Fibroblast of lung (primary cell): ENCODE data around the gene ERFE. TPM values are rescaled to one million over a fixed set of nuclear protein-coding genes. Genes with fewer than 3 reads are reported as not detected.

Source experiments
- DNase-seq, 2 donors: peaks; one replicate each; pipeline versions ENCODE4 v3.0.0 to v3.0.0-alpha.2; 2010; ENCODE audit warnings: low read depth in 2 of 2
- H2AFZ ChIP-seq: 2 replicates; pipeline ENCODE4 v1.5.1; 2012; ENCODE audit warnings: low read length, control low read depth, inconsistent platforms
- H3K27ac ChIP-seq: 2 replicates; pipeline ENCODE4 v1.5.1; 2011; ENCODE audit warnings: low read length, control low read depth; ENCODE audit not compliant: insufficient read depth
- H3K27me3 ChIP-seq: 2 replicates; pipeline ENCODE4 v1.5.1; 2011; ENCODE audit warnings: mild to moderate bottlenecking, low read length; ENCODE audit not compliant: control insufficient read depth, insufficient read depth
- H3K36me3 ChIP-seq: 2 replicates; pipeline ENCODE4 v1.5.1; 2011; ENCODE audit warnings: low read length; ENCODE audit not compliant: control insufficient read depth, insufficient read depth
- H3K4me1 ChIP-seq: 2 replicates; pipeline ENCODE4 v1.5.1; 2011; ENCODE audit warnings: low read length; ENCODE audit not compliant: control insufficient read depth, insufficient read depth; ENCODE audit errors: extremely low read depth
- H3K4me2 ChIP-seq: 2 replicates; pipeline ENCODE4 v1.5.1; 2011; ENCODE audit warnings: low read length, control low read depth; ENCODE audit not compliant: insufficient read depth; ENCODE audit errors: extremely low read depth
- H3K4me3 ChIP-seq, 4 experiments: fragments of 200-600 bp in 1 of 4; sonication (generic) in 1 of 4; replicated peaks in 1 of 4; 2 replicates each; pipeline ENCODE4 v1.5.1; 2011 to 2016; ENCODE audit warnings: low read length in 4 of 4, low read depth in 3 of 4, mild to moderate bottlenecking in 3 of 4, control low read depth in 2 of 4, inconsistent platforms in 1 of 4, mixed read lengths in 1 of 4; ENCODE audit not compliant: insufficient read depth in 1 of 4; ENCODE audit errors: control extremely low read depth in 1 of 4
- H3K79me2 ChIP-seq: 2 replicates; pipeline ENCODE4 v1.5.1; 2012; ENCODE audit warnings: mild to moderate bottlenecking, low read length, inconsistent platforms; ENCODE audit not compliant: control insufficient read depth, insufficient read depth
- H3K9ac ChIP-seq: 2 replicates; pipeline ENCODE4 v1.5.1; 2011; ENCODE audit warnings: mild to moderate bottlenecking, low read length, control low read depth; ENCODE audit not compliant: insufficient read depth
- H3K9me3 ChIP-seq: 2 replicates; pipeline ENCODE4 v1.5.1; 2012; ENCODE audit warnings: low read depth, low read length; ENCODE audit not compliant: control insufficient read depth, insufficient read depth
- H4K20me1 ChIP-seq: 2 replicates; pipeline ENCODE4 v1.5.1; 2011; ENCODE audit warnings: low read length; ENCODE audit not compliant: control insufficient read depth, insufficient read depth; ENCODE audit errors: extremely low read depth
- EZH2 ChIP-seq: IDR thresholded peaks from 2 replicates; pipeline ENCODE4 v1.5.1; 2012; ENCODE audit warnings: low read length, control low read depth, mild to moderate bottlenecking; ENCODE audit errors: missing control alignments
- polyA plus RNA-seq, 2 donors: library from polyadenylated mRNA; depleted of rRNA in 1 of 2; stranded (reverse) in 1 of 2; unstranded in 1 of 2; fragments of >200 nt; gene quantifications; 2 replicates each; pipeline ENCODE4 v1.2.1, GENCODE V29; 2011 to 2012; ENCODE audit warnings: missing spikeins in 1 of 2
- total RNA-seq: library from RNA; depleted of rRNA; stranded (reverse); fragments of >200 nt; gene quantifications from 2 replicates; pipeline ENCODE4 v1.2.1, GENCODE V29; 2014
- TF ChIP-seq, protein P1 (sequence below), 2 donors: IDR thresholded peaks in 1 of 2; conservative IDR thresholded peaks in 1 of 2; 1 replicate in 1 of 2; 2 replicates in 1 of 2; pipeline ENCODE4 v1.5.1; 2011 to 2012; ENCODE audit warnings: low read length in 2 of 2, control low read depth in 1 of 2, inconsistent platforms in 1 of 2, low read depth in 1 of 2, mild to moderate bottlenecking in 1 of 2

ERFE gene
- total and polyA plus RNA-seq, 2 donors (not counting 1 experiment from before 2014, with no cell fraction given): 1.5 to 8.3 TPM

DNA sequence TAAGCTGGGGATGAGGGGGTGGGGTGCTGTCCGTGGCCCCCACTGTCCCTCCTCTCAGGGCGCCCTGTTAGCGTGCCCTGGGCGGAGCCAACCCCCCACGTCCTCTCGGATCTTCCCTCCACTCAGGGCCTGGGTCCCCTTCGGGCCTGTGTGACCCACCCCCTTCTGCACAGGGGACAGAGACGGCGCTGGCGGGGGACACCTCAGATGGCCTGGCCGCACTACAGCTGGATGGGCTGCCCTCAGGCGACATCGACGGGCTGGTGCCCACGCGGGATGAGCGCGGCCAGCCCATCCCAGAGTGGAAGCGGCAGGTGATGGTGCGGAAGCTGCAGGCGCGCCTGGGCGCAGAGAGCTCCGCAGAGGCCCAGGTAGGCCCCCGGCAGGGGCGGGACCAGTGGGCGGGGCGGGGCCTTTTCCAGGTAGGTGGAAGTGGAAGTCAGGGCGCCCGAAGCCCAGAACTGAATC lies 30.2 kb upstream of the ERFE start:
- Histone ChIP-seq H3K79me2 (no peaks in the 10 kb centered on the region), H2AFZ (no peak overlapping the region), H3K9me3 (no peaks in the 10 kb centered on the region), H3K9ac (no peak overlapping the region), H4K20me1 (no peaks in the 10 kb centered on the region), H3K27me3 (no peaks in the 10 kb centered on the region), H3K36me3 (no peaks in the 10 kb centered on the region), H3K4me1 (peaks cover 4% of the 10 kb centered on the region), H3K4me2 (no peak overlapping the region), H3K27ac (no peak overlapping the region), H3K4me3 (no peak overlapping the region)
- no peak for TF ChIP-seq EZH2
- TF ChIP-seq, protein P1, sequence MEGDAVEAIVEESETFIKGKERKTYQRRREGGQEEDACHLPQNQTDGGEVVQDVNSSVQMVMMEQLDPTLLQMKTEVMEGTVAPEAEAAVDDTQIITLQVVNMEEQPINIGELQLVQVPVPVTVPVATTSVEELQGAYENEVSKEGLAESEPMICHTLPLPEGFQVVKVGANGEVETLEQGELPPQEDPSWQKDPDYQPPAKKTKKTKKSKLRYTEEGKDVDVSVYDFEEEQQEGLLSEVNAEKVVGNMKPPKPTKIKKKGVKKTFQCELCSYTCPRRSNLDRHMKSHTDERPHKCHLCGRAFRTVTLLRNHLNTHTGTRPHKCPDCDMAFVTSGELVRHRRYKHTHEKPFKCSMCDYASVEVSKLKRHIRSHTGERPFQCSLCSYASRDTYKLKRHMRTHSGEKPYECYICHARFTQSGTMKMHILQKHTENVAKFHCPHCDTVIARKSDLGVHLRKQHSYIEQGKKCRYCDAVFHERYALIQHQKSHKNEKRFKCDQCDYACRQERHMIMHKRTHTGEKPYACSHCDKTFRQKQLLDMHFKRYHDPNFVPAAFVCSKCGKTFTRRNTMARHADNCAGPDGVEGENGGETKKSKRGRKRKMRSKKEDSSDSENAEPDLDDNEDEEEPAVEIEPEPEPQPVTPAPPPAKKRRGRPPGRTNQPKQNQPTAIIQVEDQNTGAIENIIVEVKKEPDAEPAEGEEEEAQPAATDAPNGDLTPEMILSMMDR (conservative IDR thresholded peaks at IDR 0.05 in 1 of 2, IDR thresholded peaks at IDR 0.05 in 1 of 2; ENCODE audit: low read depth in 1 of 2, low read length in 2 of 2): no peak
- no peak for DNase-seq

DNA sequence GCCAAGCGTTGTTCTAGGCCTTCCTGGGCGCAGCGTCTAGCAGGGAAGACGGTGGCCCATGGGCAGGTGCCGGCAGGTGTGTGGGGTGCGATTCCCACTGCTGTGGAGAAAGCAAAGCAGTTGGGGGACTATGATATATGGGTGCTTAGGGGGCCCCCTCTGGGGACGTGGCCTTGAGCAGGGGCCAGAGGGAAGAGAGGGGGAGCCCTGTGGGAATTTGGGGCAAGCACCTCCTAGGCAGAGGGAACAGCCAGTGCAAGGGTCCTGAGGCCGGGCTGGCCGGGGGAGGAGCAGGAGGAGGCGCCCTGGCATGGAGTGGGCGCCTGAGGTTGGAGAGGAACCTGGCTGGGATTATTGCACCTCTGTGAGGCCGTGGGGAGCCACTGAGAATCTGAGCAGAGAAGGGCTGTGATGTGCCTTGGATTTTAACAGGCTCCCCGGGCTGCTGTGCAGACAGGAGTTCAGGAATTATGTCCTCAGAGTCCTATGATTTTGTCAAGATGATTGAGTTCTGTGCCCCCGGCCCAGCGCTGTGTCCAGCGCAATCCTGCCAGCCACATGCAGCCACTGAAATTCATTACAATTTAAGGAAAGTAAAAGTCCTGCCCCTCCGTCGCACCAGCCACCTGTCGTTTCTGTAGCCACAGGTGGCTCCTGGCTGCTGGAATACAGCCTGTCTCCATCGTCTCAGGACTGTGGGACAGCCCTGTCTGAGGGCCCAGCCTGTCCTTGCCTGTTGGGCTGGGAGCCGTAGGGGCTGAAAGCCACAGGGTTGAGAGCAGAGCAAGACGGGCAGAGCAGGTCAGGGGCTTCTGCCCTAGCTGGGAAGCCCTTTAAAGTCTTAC lies 29.4 kb upstream of the ERFE start:
- H3K4me1 ChIP-seq: peaks cover 4% of the 10 kb centered on the region
- no peaks in the 10 kb centered on the region for H3K79me2 ChIP-seq
- H3K4me2 ChIP-seq: no peak overlapping the region
- no peak for TF ChIP-seq EZH2
- TF ChIP-seq, protein P1 (conservative IDR thresholded peaks at IDR 0.05 in 1 of 2, IDR thresholded peaks at IDR 0.05 in 1 of 2; ENCODE audit: low read depth in 1 of 2, low read length in 2 of 2): no peak
- H3K9ac ChIP-seq: no peak overlapping the region
- H3K27me3 ChIP-seq: no peaks in the 10 kb centered on the region
- DNase-seq: no peak
- no peak overlapping the region for H2AFZ ChIP-seq
- H3K36me3 ChIP-seq: no peaks in the 10 kb centered on the region
- H3K27ac ChIP-seq: no peak overlapping the region
- H3K4me3 ChIP-seq: no peak overlapping the region
- no peaks in the 10 kb centered on the region for H3K9me3 ChIP-seq
- no peaks in the 10 kb centered on the region for H4K20me1 ChIP-seq

DNA sequence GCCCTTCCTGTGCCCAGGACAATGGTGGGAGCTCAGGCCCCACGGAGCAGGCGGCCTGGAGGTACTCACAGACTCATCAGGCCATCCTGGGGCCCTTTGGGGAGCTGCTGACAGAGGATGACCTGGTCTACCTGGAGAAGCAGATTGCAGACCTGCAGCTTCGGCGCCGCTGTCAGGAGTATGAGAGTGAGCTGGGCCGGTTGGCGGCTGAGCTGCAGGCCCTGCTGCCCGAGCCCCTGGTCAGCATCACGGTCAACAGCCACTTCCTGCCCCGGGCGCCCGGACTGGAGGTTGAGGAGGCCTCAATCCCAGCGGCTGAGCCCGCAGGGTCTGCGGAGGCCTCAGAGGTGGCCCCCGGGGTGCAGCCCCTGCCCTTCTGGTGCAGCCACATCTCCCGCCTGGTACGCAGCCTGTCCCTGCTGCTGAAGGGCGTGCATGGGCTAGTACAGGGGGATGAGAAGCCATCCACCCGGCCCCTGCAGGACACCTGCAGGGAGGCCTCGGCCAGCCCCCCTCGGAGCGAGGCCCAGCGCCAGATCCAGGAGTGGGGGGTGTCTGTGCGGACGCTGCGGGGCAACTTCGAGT lies 28.6 kb upstream of the ERFE start:
- H3K79me2 ChIP-seq: no peaks in the 10 kb centered on the region
- H3K4me3 ChIP-seq: no peak overlapping the region
- TF ChIP-seq EZH2: no peak
- TF ChIP-seq, protein P1 (conservative IDR thresholded peaks at IDR 0.05 in 1 of 2, IDR thresholded peaks at IDR 0.05 in 1 of 2; ENCODE audit: low read depth in 1 of 2, low read length in 2 of 2): no peak
- DNase-seq: no peak
- no peaks in the 10 kb centered on the region for H3K36me3 ChIP-seq
- no peak overlapping the region for H3K27ac ChIP-seq
- H3K27me3 ChIP-seq: no peaks in the 10 kb centered on the region
- no peak overlapping the region for H3K4me2 ChIP-seq
- H4K20me1 ChIP-seq: no peaks in the 10 kb centered on the region
- no peak overlapping the region for H2AFZ ChIP-seq
- no peak overlapping the region for H3K9ac ChIP-seq
- peaks cover 4% of the 10 kb centered on the region for H3K4me1 ChIP-seq
- no peaks in the 10 kb centered on the region for H3K9me3 ChIP-seq
